ENCODE results near the gene ZCCHC7.

The ZCCHC7 gene

GRCh38 chr9:37239921-37240320 is 119.5 kb downstream of the ZCCHC7 start:
- Histone ChIP-seq H3K27me3 (replicated peaks; ENCODE audit: control insufficient read depth, insufficient read depth, low read length) (no peaks in the 10 kb centered on the region), H3K36me3 (ENCODE audit: control insufficient read depth, insufficient read depth, low read length, severe bottlenecking) (peaks cover 6% of the 10 kb centered on the region), H3K4me3 (ENCODE audit: low read length) (no peak overlapping the region), H3K4me1 (ENCODE audit: control insufficient read depth, insufficient read depth, low read length) (no peaks in the 10 kb centered on the region), H3K9me3 (ENCODE audit: control insufficient read depth, low read length) (no peaks in the 10 kb centered on the region), H3K9ac (ENCODE audit: low read length) (no peak overlapping the region)
- no peak for DNase-seq (ENCODE audit: low read depth)

- Histone ChIP-seq H3K9me3 (ENCODE audit: control insufficient read depth, low read length) (no peaks in the 10 kb centered on the region), H3K9ac (ENCODE audit: low read length) (no peak overlapping the region), H3K27me3 (replicated peaks; ENCODE audit: control insufficient read depth, insufficient read depth, low read length) (no peaks in the 10 kb centered on the region), H3K36me3 (ENCODE audit: control insufficient read depth, insufficient read depth, low read length, severe bottlenecking) (peaks cover 6% of the 10 kb centered on the region), H3K4me3 (ENCODE audit: low read length) (no peak overlapping the region), H3K4me1 (ENCODE audit: control insufficient read depth, insufficient read depth, low read length) (no peaks in the 10 kb centered on the region)
- no peak for DNase-seq (ENCODE audit: low read depth)
Observed at GRCh38 chr9:37241340-37241739, 121.0 kb downstream of the ZCCHC7 start.

- no peak for DNase-seq (ENCODE audit: low read depth)
- Histone ChIP-seq H3K4me3 (ENCODE audit: low read length) (no peak overlapping the region), H3K36me3 (ENCODE audit: control insufficient read depth, insufficient read depth, low read length, severe bottlenecking) (peaks cover under 1% of the 10 kb centered on the region), H3K4me1 (ENCODE audit: control insufficient read depth, insufficient read depth, low read length) (no peaks in the 10 kb centered on the region), H3K9ac (ENCODE audit: low read length) (no peak overlapping the region), H3K9me3 (ENCODE audit: control insufficient read depth, low read length) (no peaks in the 10 kb centered on the region), H3K27me3 (replicated peaks; ENCODE audit: control insufficient read depth, insufficient read depth, low read length) (no peaks in the 10 kb centered on the region)
Observed at GRCh38 chr9:37242089-37242488, 121.7 kb downstream of the ZCCHC7 start.

- H3K27me3 ChIP-seq (replicated peaks; ENCODE audit: control insufficient read depth, insufficient read depth, low read length) = no peaks in the 10 kb centered on the region
- H3K4me3 ChIP-seq (ENCODE audit: low read length) = no peak overlapping the region
- no peaks in the 10 kb centered on the region for H3K9me3 ChIP-seq (ENCODE audit: control insufficient read depth, low read length)
- H3K36me3 ChIP-seq (ENCODE audit: control insufficient read depth, insufficient read depth, low read length, severe bottlenecking) = no peaks in the 10 kb centered on the region
- H3K4me1 ChIP-seq (ENCODE audit: control insufficient read depth, insufficient read depth, low read length) = no peaks in the 10 kb centered on the region
- no peak for DNase-seq (ENCODE audit: low read depth)
- H3K9ac ChIP-seq (ENCODE audit: low read length) = no peak overlapping the region
Observed at GRCh38 chr9:37243588-37244345, 123.4 kb downstream of the ZCCHC7 start.

- no peaks in the 10 kb centered on the region for H3K27me3 ChIP-seq (replicated peaks; ENCODE audit: control insufficient read depth, insufficient read depth, low read length)
Observed at GRCh38 chr9:37246826-37247225, 126.5 kb downstream of the ZCCHC7 start.

GRCh38 chr9:37248651-37249163 is 128.3 kb downstream of the ZCCHC7 start:
- DNase-seq (ENCODE audit: low read depth) = no peak
- H3K9me3 ChIP-seq (ENCODE audit: control insufficient read depth, low read length) = no peaks in the 10 kb centered on the region
- H3K36me3 ChIP-seq (ENCODE audit: control insufficient read depth, insufficient read depth, low read length, severe bottlenecking) = peaks cover 11% of the 10 kb centered on the region

More at GRCh38 chr9:37246826-37247225, 126.5 kb downstream of the ZCCHC7 start:
- no peak for DNase-seq (ENCODE audit: low read depth)
- Histone ChIP-seq H3K9me3 (ENCODE audit: control insufficient read depth, low read length) (no peaks in the 10 kb centered on the region), H3K4me3 (ENCODE audit: low read length) (no peak overlapping the region), H3K4me1 (ENCODE audit: control insufficient read depth, insufficient read depth, low read length) (no peaks in the 10 kb centered on the region), H3K36me3 (ENCODE audit: control insufficient read depth, insufficient read depth, low read length, severe bottlenecking) (peaks cover 11% of the 10 kb centered on the region), H3K9ac (ENCODE audit: low read length) (no peak overlapping the region)

GRCh38 chr9:37251452-37251851 is 131.1 kb downstream of the ZCCHC7 start:
- H3K4me3 ChIP-seq (ENCODE audit: low read length) = no peak overlapping the region
- no peak for DNase-seq (ENCODE audit: low read depth)
- no peaks in the 10 kb centered on the region for H3K4me1 ChIP-seq (ENCODE audit: control insufficient read depth, insufficient read depth, low read length)
- H3K27me3 ChIP-seq (replicated peaks; ENCODE audit: control insufficient read depth, insufficient read depth, low read length) = no peaks in the 10 kb centered on the region
- H3K36me3 ChIP-seq (ENCODE audit: control insufficient read depth, insufficient read depth, low read length, severe bottlenecking) = peaks cover 12% of the 10 kb centered on the region
- no peak overlapping the region for H3K9ac ChIP-seq (ENCODE audit: low read length)
- H3K9me3 ChIP-seq (ENCODE audit: control insufficient read depth, low read length) = no peaks in the 10 kb centered on the region

More at GRCh38 chr9:37248651-37249163, 128.3 kb downstream of the ZCCHC7 start:
- H3K9ac ChIP-seq (ENCODE audit: low read length) = no peak overlapping the region
- H3K4me3 ChIP-seq (ENCODE audit: low read length) = no peak overlapping the region
- H3K4me1 ChIP-seq (ENCODE audit: control insufficient read depth, insufficient read depth, low read length) = no peaks in the 10 kb centered on the region
- no peaks in the 10 kb centered on the region for H3K27me3 ChIP-seq (replicated peaks; ENCODE audit: control insufficient read depth, insufficient read depth, low read length)

- H3K4me3 ChIP-seq (ENCODE audit: low read length) = no peak overlapping the region
- H3K9ac ChIP-seq (ENCODE audit: low read length) = no peak overlapping the region
- DNase-seq (ENCODE audit: low read depth) = no peak
- no peaks in the 10 kb centered on the region for H3K9me3 ChIP-seq (ENCODE audit: control insufficient read depth, low read length)
- H3K4me1 ChIP-seq (ENCODE audit: control insufficient read depth, insufficient read depth, low read length) = no peaks in the 10 kb centered on the region
- peaks cover 16% of the 10 kb centered on the region for H3K36me3 ChIP-seq (ENCODE audit: control insufficient read depth, insufficient read depth, low read length, severe bottlenecking)
- no peaks in the 10 kb centered on the region for H3K27me3 ChIP-seq (replicated peaks; ENCODE audit: control insufficient read depth, insufficient read depth, low read length)
Observed at GRCh38 chr9:37253377-37253937, 133.1 kb downstream of the ZCCHC7 start.

GRCh38 chr9:37255187-37255586 is 134.8 kb downstream of the ZCCHC7 start:
- Histone ChIP-seq H3K9me3 (ENCODE audit: control insufficient read depth, low read length) (no peaks in the 10 kb centered on the region), H3K36me3 (ENCODE audit: control insufficient read depth, insufficient read depth, low read length, severe bottlenecking) (peaks cover 9% of the 10 kb centered on the region), H3K27me3 (replicated peaks; ENCODE audit: control insufficient read depth, insufficient read depth, low read length) (no peaks in the 10 kb centered on the region), H3K4me1 (ENCODE audit: control insufficient read depth, insufficient read depth, low read length) (no peaks in the 10 kb centered on the region), H3K4me3 (ENCODE audit: low read length) (no peak overlapping the region), H3K9ac (ENCODE audit: low read length) (no peak overlapping the region)
- DNase-seq (ENCODE audit: low read depth) = no peak

- H3K9ac ChIP-seq (ENCODE audit: low read length) = no peak overlapping the region
- H3K36me3 ChIP-seq (ENCODE audit: control insufficient read depth, insufficient read depth, low read length, severe bottlenecking) = peaks cover 5% of the 10 kb centered on the region
- no peaks in the 10 kb centered on the region for H3K9me3 ChIP-seq (ENCODE audit: control insufficient read depth, low read length)
- no peaks in the 10 kb centered on the region for H3K4me1 ChIP-seq (ENCODE audit: control insufficient read depth, insufficient read depth, low read length)
- no peak for DNase-seq (ENCODE audit: low read depth)
- no peak overlapping the region for H3K4me3 ChIP-seq (ENCODE audit: low read length)
- H3K27me3 ChIP-seq (replicated peaks; ENCODE audit: control insufficient read depth, insufficient read depth, low read length) = no peaks in the 10 kb centered on the region
Observed at GRCh38 chr9:37255944-37256862, 135.8 kb downstream of the ZCCHC7 start.

GRCh38 chr9:37259951-37260350 is 139.6 kb downstream of the ZCCHC7 start:
- Histone ChIP-seq H3K27me3 (replicated peaks; ENCODE audit: control insufficient read depth, insufficient read depth, low read length) (no peaks in the 10 kb centered on the region), H3K9ac (ENCODE audit: low read length) (no peak overlapping the region), H3K4me3 (ENCODE audit: low read length) (no peak overlapping the region), H3K9me3 (ENCODE audit: control insufficient read depth, low read length) (no peaks in the 10 kb centered on the region), H3K36me3 (ENCODE audit: control insufficient read depth, insufficient read depth, low read length, severe bottlenecking) (peaks cover 5% of the 10 kb centered on the region), H3K4me1 (ENCODE audit: control insufficient read depth, insufficient read depth, low read length) (no peaks in the 10 kb centered on the region)
- DNase-seq (ENCODE audit: low read depth) = no peak

Measured in adipocyte (in vitro differentiated cells).